Heart right ventricle (tissue), 16 donors: ENCODE measurements around the gene TBC1D14. TPM values are rescaled to one million over a fixed set of nuclear protein-coding genes. Genes with fewer than 3 reads are reported as not detected.
A peak's percentile ranks its signal among the peaks of the same experiment; 100 is the strongest.

ENCODE experiments used
- ATAC-seq, 8 donors: fragments of 200-7000 bp; cut with Tn5 transposase; one replicate each; pipeline ENCODE4 v1.9.1; 2020; ENCODE audit warnings: mild to moderate bottlenecking in 8 of 8, moderate library complexity in 8 of 8, moderate number of reproducible peaks in 1 of 8
- DNase-seq, 2 donors: peaks; one replicate each; pipeline ENCODE4 v3.0.0-alpha.2; 2020
- H3K27ac ChIP-seq, 10 donors: fragments of 200-600 bp; sonication (generic) in 2 of 10; one replicate each; pipeline versions ENCODE4 v1.5.0 to v1.8.0; 2020 to 2022; ENCODE audit warnings: mild to moderate bottlenecking in 3 of 10
- H3K27me3 ChIP-seq, 7 donors: fragments of 200-600 bp; one replicate each; pipeline ENCODE4 v1.8.0; 2021 to 2022; ENCODE audit warnings: mild to moderate bottlenecking in 2 of 7
- H3K36me3 ChIP-seq, 9 donors: fragments of 200-600 bp; sonication (generic) in 1 of 9; one replicate each; pipeline versions ENCODE4 v1.5.0 to v1.8.0; 2020 to 2022; ENCODE audit warnings: mild to moderate bottlenecking in 2 of 9
- H3K4me1 ChIP-seq, 9 donors: fragments of 200-600 bp; sonication (generic) in 1 of 9; one replicate each; pipeline versions ENCODE4 v1.5.0 to v1.8.0; 2020 to 2022; ENCODE audit warnings: mild to moderate bottlenecking in 4 of 9
- H3K4me3 ChIP-seq, 10 donors: fragments of 200-600 bp; sonication (generic) in 2 of 10; one replicate each; pipeline versions ENCODE4 v1.5.0 to v1.8.0; 2020 to 2022; ENCODE audit warnings: mild to moderate bottlenecking in 7 of 10, moderate library complexity in 2 of 10
- H3K9me3 ChIP-seq, 11 donors: fragments of 200-600 bp in 10 of 11; sonication (generic) in 2 of 11; one replicate each; pipeline versions ENCODE4 v1.5.0 to v1.8.0; 2013 to 2022; ENCODE audit warnings: mild to moderate bottlenecking in 2 of 11, control low read depth in 1 of 11, moderate library complexity in 1 of 11
- CTCF ChIP-seq, 9 donors: fragments of 200-600 bp; sonication (generic) in 2 of 9; IDR thresholded peaks; one replicate each; pipeline versions ENCODE4 v1.5.0 to v1.8.0; 2021 to 2022; ENCODE audit warnings: antibody characterized with exemption in 9 of 9, mild to moderate bottlenecking in 5 of 9, moderate library complexity in 1 of 9
- WGBS, 2 donors: extraction: QIAGEN DNeasy Blood & Tissue Kit; methylation state at CpG; one replicate each; pipeline ENCODE4 v1.1.7; 2013; ENCODE audit warnings: inconsistent platforms in 1 of 2; 5-methylcytosine and 5-hydroxymethylcytosine counted together
- intact Hi-C, 10 donors: fragments of 100-400 bp; cut with DNase I; formaldehyde crosslinking; loops; one replicate each; pipeline versions ENCODE4 v1.11.1 to v1.14.2; 2022
- polyA plus RNA-seq, 2 donors: library from polyadenylated mRNA; stranded (reverse); fragments of 200-250 nt; gene quantifications; one replicate each; pipeline ENCODE4 v1.2.3, GENCODE V29; 2013
- total RNA-seq, 10 donors: library from RNA; stranded (reverse); fragmentation: NEBNext Ultra II Directional in 3 of 10; extraction: Animal tissue kit (Norgen Biotek cat#: 25700) in 3 of 10; gene quantifications; one replicate each; pipeline versions ENCODE4 v1.2.1 to v1.2.4, GENCODE V29; 2021 to 2023
- donor health status: Arrhythmogenic right ventricular cardiomyopathy.
- donor health status: ischemic (EF 13 %, LVEDD 7.1; RV severe dilation, severe dysfunction).
- donor health status: healthy with polysubstance abuse.
- donor health status: DM: no; HTN: yes; CAD: no.
- donor health status: DM: no; HTN: no; CAD: no.
- donor health status: ischemic (EF 25% LVEDD 6.9; RV normal size, moderate dysfunction).
- donor health status: ischemic (EF 25% LVEDD 5.7; RV mildly dilated, moderate dysfunction).
- donor health status: healthy.
- donor health status: DM: yes; HTN: yes; CAD: no.
- donor health status: Ischemic cardiomyopathy.
- donor health status: ischemic (EF 35%, LVEDD 5.7; RV mildly dilated, moderate dysfunction).
- donor health status: nonischemic (EF 11% LVEDD 7.7; RV severe dilation, severe dysfunction).
- donor health status: DM: yes; HTN: yes; CAD: no.
- donor health status: PGD.
- donor health status: ischemic (EF 29% LVEDD 5.4; RV normal size, mild dysfunction).
- donor health status: nonischemic (EF 23%, LVEDD 6.1; RV moderate dilation, normal function).

TBC1D14 gene
- total and polyA plus RNA-seq, 12 donors: 10.5 to 43.7 (median 32.6) TPM

- Histone ChIP-seq H3K27ac (peak overlapping the region in 7 of 10 donors; percentile 15 to 89 (median 36)), H3K4me1 (peaks cover 0 to 76% (median 26%) of the 10 kb centered on the region in 9 donors), H3K4me3 (peak overlapping the region in 1 of 10 donors; percentile 7), H3K36me3 (no peaks in the 10 kb centered on the region), H3K27me3 (no peaks in the 10 kb centered on the region), H3K9me3 (no peaks in the 10 kb centered on the region)
- intact Hi-C loops: no loop called here
- TF ChIP-seq CTCF (IDR thresholded peaks at IDR 0.05): no peak
- peak in 7 of 8 donors; percentile 20 to 64 (median 39) for ATAC-seq
- 59 to 63% methylated on average over 7 of the region's 7 CpGs for WGBS, 2 donors
- DNase-seq: no peak
Observed at GRCh38 chr4:6942238-6942800, 32.7 kb downstream of the TBC1D14 start.

- Histone ChIP-seq H3K4me3 (no peak overlapping the region), H3K27ac (peak overlapping the region in 6 of 10 donors; percentile 15 to 89 (median 50)), H3K36me3 (no peaks in the 10 kb centered on the region), H3K4me1 (peaks cover 0 to 67% (median 18%) of the 10 kb centered on the region in 9 donors), H3K27me3 (no peaks in the 10 kb centered on the region), H3K9me3 (no peaks in the 10 kb centered on the region)
- intact Hi-C loops: no loop called here
- ATAC-seq (no peak), DNase-seq (no peak)
- TF ChIP-seq CTCF (IDR thresholded peaks at IDR 0.05): no peak
- 63 to 70% methylated on average over 19 of the region's 19 CpGs for WGBS, 2 donors
Observed at GRCh38 chr4:6943012-6943884, 33.6 kb downstream of the TBC1D14 start.

- Histone ChIP-seq H3K27me3 (no peaks in the 10 kb centered on the region), H3K4me1 (peaks cover 0 to 61% (median 15%) of the 10 kb centered on the region in 9 donors), H3K36me3 (no peaks in the 10 kb centered on the region), H3K4me3 (no peak overlapping the region), H3K27ac (peak overlapping the region in 2 of 10 donors; percentile 64 to 89), H3K9me3 (no peaks in the 10 kb centered on the region)
- intact Hi-C loops: no loop called here
- DNase-seq: no peak
- TF ChIP-seq CTCF (IDR thresholded peaks at IDR 0.05): no peak
- ATAC-seq: no peak
- 87 to 90% methylated on average over 16 of the region's 16 CpGs for WGBS, 2 donors
Observed at GRCh38 chr4:6943885-6944225, 34.2 kb downstream of the TBC1D14 start.

GRCh38 chr4:6944301-6945051 lies 34.9 kb downstream of the TBC1D14 start:
- no peak overlapping the region for H3K4me3 ChIP-seq
- peak overlapping the region in 2 of 10 donors; percentile 64 to 89 for H3K27ac ChIP-seq
- DNase-seq (no peak), ATAC-seq (peak in 1 of 8 donors; percentile 12)
- H3K27me3 ChIP-seq: no peaks in the 10 kb centered on the region
- peaks cover 0 to 57% (median 12%) of the 10 kb centered on the region in 9 donors for H3K4me1 ChIP-seq
- no peak for TF ChIP-seq CTCF (IDR thresholded peaks at IDR 0.05)
- no peaks in the 10 kb centered on the region for H3K36me3 ChIP-seq
- intact Hi-C loops: no loop called here
- whole genome bisulfite sequencing, 2 donors: 73 to 77% methylated on average over 20 of the region's 20 CpGs
- no peaks in the 10 kb centered on the region for H3K9me3 ChIP-seq
